ENCODE measurements around the gene ASB3. TPM values are rescaled to one million over a fixed set of nuclear protein-coding genes. Genes with fewer than 3 reads are reported as not detected.
"Not testable (repeated sequence)": the region's sequence is repeated elsewhere in the genome, so short reads cannot be mapped to it uniquely, and the experiment has no call there.

Gene ASB3
- total and polyA plus RNA-seq, 4 donors: 2.7 to 13.6 (median 8.7) TPM

- TF ChIP-seq YY1 (IDR thresholded peaks at IDR 0.05) (no peak), EGR1 (IDR thresholded peaks at IDR 0.05; ENCODE audit: low read depth in 2 of 2) (no peak), JUND (IDR thresholded peaks at IDR 0.05) (no peak)
Measured at GRCh38 chr2:53670331-53670730, 116.4 kb downstream of the ASB3 start (continued).

DNA sequence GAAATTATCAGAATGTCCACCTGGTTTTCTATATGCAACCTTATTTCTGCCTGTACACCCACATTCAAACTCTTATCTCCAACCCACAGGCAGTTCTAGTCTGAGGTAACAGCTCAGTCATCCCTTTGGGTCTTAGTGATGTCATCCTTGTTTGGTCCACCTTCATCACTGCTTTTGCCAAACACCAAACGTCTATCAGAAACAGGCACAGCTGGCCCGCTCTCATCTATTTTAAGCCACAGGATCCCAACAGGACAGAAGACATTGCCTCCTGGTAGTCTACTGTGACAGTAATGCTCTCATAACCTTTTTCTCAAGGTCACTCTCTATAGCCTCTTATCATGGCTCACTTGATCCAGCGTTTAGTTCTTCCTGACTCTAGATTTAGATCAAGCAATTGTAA is 118.1 kb downstream of the ASB3 start:
- no peaks in the 10 kb centered on the region for H3K9me3 ChIP-seq (ENCODE audit: control insufficient read depth in 4 of 4, low read length in 3 of 4)
- H3K27me3 ChIP-seq (ENCODE audit: control insufficient read depth in 4 of 4, insufficient read depth in 4 of 4, low read length in 3 of 4): no peaks in the 10 kb centered on the region
- H3K9ac ChIP-seq (ENCODE audit: low read depth in 1 of 2, low read length in 2 of 2): no peak overlapping the region
- H3K4me1 ChIP-seq (ENCODE audit: control insufficient read depth in 4 of 4, insufficient read depth in 4 of 4, low read length in 3 of 4): no peaks in the 10 kb centered on the region
- DNase-seq (ENCODE audit: low spot score): peak; percentile 48
- H3K36me3 ChIP-seq (ENCODE audit: control insufficient read depth in 4 of 4, insufficient read depth in 3 of 4, low read depth in 1 of 4, low read length in 3 of 4): no peaks in the 10 kb centered on the region
- no peak overlapping the region for H3K4me3 ChIP-seq (ENCODE audit: low read depth in 1 of 3, low read length in 3 of 3)
- WGBS: 90% methylated on average over 3 of the region's 3 CpGs
- no peak overlapping the region for H3K27ac ChIP-seq (ENCODE audit: low read depth in 1 of 2, low read length in 2 of 2)
- TF ChIP-seq NR2F2 (IDR thresholded peaks at IDR 0.05) (no peak), CTCF (IDR thresholded peaks at IDR 0.05; ENCODE audit: low read depth, low read length, missing input control) (no peak)
- TF ChIP-seq, protein P1, sequence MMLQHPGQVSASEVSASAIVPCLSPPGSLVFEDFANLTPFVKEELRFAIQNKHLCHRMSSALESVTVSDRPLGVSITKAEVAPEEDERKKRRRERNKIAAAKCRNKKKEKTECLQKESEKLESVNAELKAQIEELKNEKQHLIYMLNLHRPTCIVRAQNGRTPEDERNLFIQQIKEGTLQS (IDR thresholded peaks at IDR 0.05): no peak

DNA sequence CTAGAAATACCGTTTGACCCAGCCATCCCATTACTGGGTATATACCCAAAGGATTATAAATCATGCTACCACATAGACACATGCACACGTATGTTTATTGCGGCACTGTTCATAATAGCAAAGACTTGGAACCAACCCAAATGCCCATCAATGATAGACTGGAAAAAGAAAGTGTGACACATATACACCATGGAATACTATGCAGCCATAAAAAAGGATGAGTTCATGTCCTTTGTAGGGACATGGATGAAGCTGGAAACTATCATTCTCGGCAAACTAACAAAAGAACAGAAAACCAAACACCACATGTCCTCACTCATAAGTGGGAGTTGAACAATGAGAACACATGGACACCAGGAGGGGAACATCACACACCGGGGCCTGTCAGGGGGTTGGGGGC is 119.6 kb downstream of the ASB3 start:
- not testable (repeated sequence) for H3K27ac ChIP-seq (ENCODE audit: low read depth in 1 of 2, low read length in 2 of 2); H3K36me3 ChIP-seq (ENCODE audit: control insufficient read depth in 4 of 4, insufficient read depth in 3 of 4, low read depth in 1 of 4, low read length in 3 of 4); H3K27me3 ChIP-seq (ENCODE audit: control insufficient read depth in 4 of 4, insufficient read depth in 4 of 4, low read length in 3 of 4); H3K9me3 ChIP-seq (ENCODE audit: control insufficient read depth in 4 of 4, low read length in 3 of 4); DNase-seq (ENCODE audit: low spot score); H3K9ac ChIP-seq (ENCODE audit: low read depth in 1 of 2, low read length in 2 of 2); H3K4me3 ChIP-seq (ENCODE audit: low read depth in 1 of 3, low read length in 3 of 3); H3K4me1 ChIP-seq (ENCODE audit: control insufficient read depth in 4 of 4, insufficient read depth in 4 of 4, low read length in 3 of 4)
- 95% methylated on average over 5 of the region's 5 CpGs for WGBS

DNA sequence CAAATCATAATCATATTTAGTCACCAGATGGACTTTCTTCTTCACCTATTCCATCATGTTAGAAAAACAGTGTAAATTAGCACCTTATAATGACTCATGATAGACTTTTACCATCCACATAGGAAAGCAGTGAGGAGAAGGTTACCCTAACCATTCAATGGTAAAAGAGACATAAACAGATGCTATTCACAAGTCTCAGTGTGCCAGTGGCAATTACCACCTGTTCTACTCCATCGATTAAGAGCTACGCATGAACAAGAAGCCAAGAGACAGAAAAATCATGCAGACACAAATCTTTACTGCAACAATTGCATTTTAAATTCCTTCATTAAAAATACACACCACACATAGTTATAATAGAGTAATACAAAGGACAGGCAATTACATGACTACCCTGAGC is 125.9 kb downstream of the ASB3 start:
- H3K4me1 ChIP-seq (ENCODE audit: control insufficient read depth in 4 of 4, insufficient read depth in 4 of 4, low read length in 3 of 4): no peaks in the 10 kb centered on the region
- TF ChIP-seq SP1 (IDR thresholded peaks at IDR 0.05): no peak
- TF ChIP-seq YY1 (IDR thresholded peaks at IDR 0.05): no peak
- no peak overlapping the region for H3K4me3 ChIP-seq (ENCODE audit: low read depth in 1 of 3, low read length in 3 of 3)
- no peak overlapping the region for H3K27ac ChIP-seq (ENCODE audit: low read depth in 1 of 2, low read length in 2 of 2)
- H3K36me3 ChIP-seq (ENCODE audit: control insufficient read depth in 4 of 4, insufficient read depth in 3 of 4, low read depth in 1 of 4, low read length in 3 of 4): no peaks in the 10 kb centered on the region
- 95% methylated on average over 2 of the region's 2 CpGs for WGBS
- no peaks in the 10 kb centered on the region for H3K27me3 ChIP-seq (ENCODE audit: control insufficient read depth in 4 of 4, insufficient read depth in 4 of 4, low read length in 3 of 4)
- H3K9me3 ChIP-seq (ENCODE audit: control insufficient read depth in 4 of 4, low read length in 3 of 4): no peaks in the 10 kb centered on the region
- no peak for DNase-seq (ENCODE audit: low spot score)
- H3K9ac ChIP-seq (ENCODE audit: low read depth in 1 of 2, low read length in 2 of 2): no peak overlapping the region

DNA sequence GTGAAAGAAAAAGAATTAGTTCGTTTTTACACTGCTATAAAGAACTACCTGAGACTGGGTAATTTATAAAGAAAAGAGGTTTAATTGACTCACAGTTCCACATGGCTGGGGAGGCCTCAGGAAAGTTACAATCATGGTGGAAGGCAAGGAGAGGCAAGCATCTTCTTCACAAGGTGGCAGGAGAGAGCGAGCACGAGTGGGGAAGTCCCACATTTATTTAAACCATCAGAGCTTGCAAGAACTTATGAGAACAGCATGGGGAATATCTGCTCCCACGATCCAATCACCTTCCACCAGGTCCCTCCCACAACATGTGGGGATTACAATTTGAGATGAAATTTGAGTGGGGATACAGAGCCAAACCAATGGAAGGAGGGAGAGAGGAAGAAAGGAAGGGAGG is 128.3 kb downstream of the ASB3 start:
- H3K4me3 ChIP-seq (ENCODE audit: low read depth in 1 of 3, low read length in 3 of 3); DNase-seq (ENCODE audit: low spot score); H3K4me1 ChIP-seq (ENCODE audit: control insufficient read depth in 4 of 4, insufficient read depth in 4 of 4, low read length in 3 of 4); H3K9me3 ChIP-seq (ENCODE audit: control insufficient read depth in 4 of 4, low read length in 3 of 4); H3K27me3 ChIP-seq (ENCODE audit: control insufficient read depth in 4 of 4, insufficient read depth in 4 of 4, low read length in 3 of 4); H3K36me3 ChIP-seq (ENCODE audit: control insufficient read depth in 4 of 4, insufficient read depth in 3 of 4, low read depth in 1 of 4, low read length in 3 of 4); H3K9ac ChIP-seq (ENCODE audit: low read depth in 1 of 2, low read length in 2 of 2); H3K27ac ChIP-seq (ENCODE audit: low read depth in 1 of 2, low read length in 2 of 2): not testable (repeated sequence)
- 83% methylated on average over 4 of the region's 4 CpGs for WGBS
